ENCODE results near the gene HS3ST1. TPM values are rescaled to one million over a fixed set of nuclear protein-coding genes. Genes with fewer than 3 reads are reported as not detected.

Gene HS3ST1
- total and polyA plus RNA-seq, 2 donors from 2014 or later, result 1.1 to 39.0 TPM

GRCh38 chr4:11420327-11420726, 8.4 kb downstream of the HS3ST1 start:
- H3K36me3 ChIP-seq (ENCODE audit: control insufficient read depth in 2 of 3, insufficient read depth in 3 of 3, low read length in 3 of 3), result no peaks in the 10 kb centered on the region
- peaks cover 0 to 2% (median 0%) of the 10 kb centered on the region in 3 donors for H3K4me1 ChIP-seq (ENCODE audit: control insufficient read depth in 2 of 3, insufficient read depth in 2 of 3, low read depth in 1 of 3, low read length in 3 of 3)
- TF ChIP-seq CTCF (IDR thresholded peaks at IDR 0.05; ENCODE audit: borderline replicate concordance, extremely low read depth, insufficient read depth), result no peak
- no peak for DNase-seq
- no peak overlapping the region for H3K9ac ChIP-seq (ENCODE audit: low read length in 3 of 3)
- no peaks in the 10 kb centered on the region for H3K9me3 ChIP-seq (ENCODE audit: control insufficient read depth in 2 of 3, insufficient read depth in 1 of 3, low read length in 3 of 3)
- no peak overlapping the region for H3K4me3 ChIP-seq (ENCODE audit: low read length in 3 of 3)
- intact Hi-C loops (cut with DNase I), result no loop called here
- H3K27me3 ChIP-seq (ENCODE audit: control insufficient read depth, insufficient read depth, low read length), result no peaks in the 10 kb centered on the region
- H3K27ac ChIP-seq (ENCODE audit: low read depth in 2 of 2, low read length in 2 of 2), result no peak overlapping the region
- FAIRE-seq, result no peak

DNA sequence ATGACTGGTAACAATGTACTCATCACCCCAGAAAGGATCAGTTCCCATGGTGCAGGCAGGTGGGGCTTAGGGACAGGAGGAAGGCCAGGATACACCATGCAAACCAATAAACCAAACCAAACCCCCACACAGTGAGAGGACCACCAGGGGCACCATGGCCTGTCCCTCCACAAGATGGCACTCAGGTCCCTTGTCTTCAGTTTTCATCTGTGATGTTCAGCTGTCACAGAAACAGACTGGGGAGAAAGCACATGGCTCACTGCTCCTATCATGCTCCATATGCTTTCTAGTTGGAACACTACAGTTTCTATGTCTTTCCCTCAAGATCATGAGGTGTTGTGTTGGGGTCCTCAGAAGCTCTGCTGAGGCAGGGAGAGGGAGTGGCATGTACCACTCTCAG, 10.1 kb downstream of the HS3ST1 start:
- no peak for FAIRE-seq

DNA sequence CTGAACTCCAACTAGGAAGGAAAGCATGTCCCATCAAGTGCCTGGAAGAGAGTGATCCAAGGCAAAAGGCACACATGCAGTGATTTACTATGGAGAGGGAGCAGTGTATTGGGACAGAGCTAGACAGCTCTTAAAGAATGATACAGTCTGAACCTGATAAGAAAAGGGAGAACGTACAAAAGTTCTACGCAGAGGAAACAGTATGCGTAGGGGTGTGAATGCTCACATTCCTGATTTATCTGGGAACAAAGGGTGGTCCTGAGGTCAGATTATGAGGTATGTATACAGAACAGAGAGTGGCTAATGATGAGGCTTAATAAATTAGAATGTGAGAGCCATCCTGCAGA, 12.0 kb downstream of the HS3ST1 start:
- intact Hi-C loops (cut with DNase I), result no loop called here
- H3K27me3 ChIP-seq (ENCODE audit: control insufficient read depth, insufficient read depth, low read length), result no peaks in the 10 kb centered on the region
- H3K4me1 ChIP-seq (ENCODE audit: control insufficient read depth in 2 of 3, insufficient read depth in 2 of 3, low read depth in 1 of 3, low read length in 3 of 3), result peaks cover 0 to 2% (median 0%) of the 10 kb centered on the region in 3 donors
- H3K36me3 ChIP-seq (ENCODE audit: control insufficient read depth in 2 of 3, insufficient read depth in 3 of 3, low read length in 3 of 3), result no peaks in the 10 kb centered on the region
- H3K4me3 ChIP-seq (ENCODE audit: low read length in 3 of 3), result no peak overlapping the region
- no peak overlapping the region for H3K27ac ChIP-seq (ENCODE audit: low read depth in 2 of 2, low read length in 2 of 2)
- no peak overlapping the region for H3K9ac ChIP-seq (ENCODE audit: low read length in 3 of 3)
- DNase-seq (no peak), FAIRE-seq (no peak)
- H3K9me3 ChIP-seq (ENCODE audit: control insufficient read depth in 2 of 3, insufficient read depth in 1 of 3, low read length in 3 of 3), result no peaks in the 10 kb centered on the region
- TF ChIP-seq CTCF (IDR thresholded peaks at IDR 0.05; ENCODE audit: borderline replicate concordance, extremely low read depth, insufficient read depth), result no peak

More for the DNA sequence above, 10.1 kb downstream of the HS3ST1 start:
- no peak overlapping the region for H3K9ac ChIP-seq (ENCODE audit: low read length in 3 of 3)
- H3K9me3 ChIP-seq (ENCODE audit: control insufficient read depth in 2 of 3, insufficient read depth in 1 of 3, low read length in 3 of 3), result no peaks in the 10 kb centered on the region
- DNase-seq, result no peak
- no peaks in the 10 kb centered on the region for H3K27me3 ChIP-seq (ENCODE audit: control insufficient read depth, insufficient read depth, low read length)
- no peak overlapping the region for H3K27ac ChIP-seq (ENCODE audit: low read depth in 2 of 2, low read length in 2 of 2)
- TF ChIP-seq CTCF (IDR thresholded peaks at IDR 0.05; ENCODE audit: borderline replicate concordance, extremely low read depth, insufficient read depth), result no peak
- intact Hi-C loops (cut with DNase I), result no loop called here
- H3K36me3 ChIP-seq (ENCODE audit: control insufficient read depth in 2 of 3, insufficient read depth in 3 of 3, low read length in 3 of 3), result no peaks in the 10 kb centered on the region
- H3K4me1 ChIP-seq (ENCODE audit: control insufficient read depth in 2 of 3, insufficient read depth in 2 of 3, low read depth in 1 of 3, low read length in 3 of 3), result peaks cover 0 to 2% (median 0%) of the 10 kb centered on the region in 3 donors
- no peak overlapping the region for H3K4me3 ChIP-seq (ENCODE audit: low read length in 3 of 3)

DNA sequence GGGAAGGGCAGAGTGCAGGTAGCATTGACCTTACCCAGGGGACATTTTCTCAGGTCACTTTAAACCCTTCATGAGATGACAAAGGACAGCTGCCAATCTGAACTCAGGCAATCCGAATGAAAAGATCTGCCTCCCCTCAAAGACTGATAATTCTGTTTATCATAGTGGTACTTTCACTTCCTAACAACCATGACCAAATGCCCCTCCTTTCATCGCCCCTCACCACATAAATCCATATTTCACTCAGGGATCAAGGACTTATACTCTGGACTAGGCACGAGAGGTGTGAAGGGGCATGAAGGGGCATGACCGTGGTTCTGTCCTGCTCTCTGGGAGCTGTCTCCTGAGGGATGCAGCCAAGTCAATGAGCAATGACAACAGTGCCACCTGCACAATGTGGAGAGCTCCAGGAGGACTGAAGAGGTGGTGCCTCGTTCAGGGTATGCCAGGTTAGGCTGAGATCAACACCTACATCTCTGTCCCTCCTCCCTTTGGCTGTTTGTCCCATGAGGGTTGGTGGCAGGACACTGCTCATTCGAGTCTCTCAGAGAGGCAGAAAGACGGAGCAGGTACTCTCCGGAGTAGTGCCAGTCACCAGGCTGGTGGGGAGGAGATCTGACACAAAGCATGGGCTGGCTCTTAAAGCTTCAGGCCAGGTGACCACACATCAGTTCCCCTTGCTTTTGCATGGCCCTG, 12.5 kb downstream of the HS3ST1 start:
- DNase-seq (no peak), FAIRE-seq (no peak)
- Histone ChIP-seq H3K4me3 (ENCODE audit: low read length in 3 of 3) (no peak overlapping the region), H3K9ac (ENCODE audit: low read length in 3 of 3) (no peak overlapping the region), H3K4me1 (ENCODE audit: control insufficient read depth in 2 of 3, insufficient read depth in 2 of 3, low read depth in 1 of 3, low read length in 3 of 3) (peaks cover 0 to 2% (median 0%) of the 10 kb centered on the region in 3 donors), H3K36me3 (ENCODE audit: control insufficient read depth in 2 of 3, insufficient read depth in 3 of 3, low read length in 3 of 3) (no peaks in the 10 kb centered on the region), H3K9me3 (ENCODE audit: control insufficient read depth in 2 of 3, insufficient read depth in 1 of 3, low read length in 3 of 3) (no peaks in the 10 kb centered on the region), H3K27ac (ENCODE audit: low read depth in 2 of 2, low read length in 2 of 2) (no peak overlapping the region), H3K27me3 (ENCODE audit: control insufficient read depth, insufficient read depth, low read length) (no peaks in the 10 kb centered on the region)
- no peak for TF ChIP-seq CTCF (IDR thresholded peaks at IDR 0.05; ENCODE audit: borderline replicate concordance, extremely low read depth, insufficient read depth)
- intact Hi-C loops (cut with DNase I), result no loop called here

All from kidney (tissue), 14 donors.